GM23338 (cell line): Measurements from ENCODE around the gene HS3ST6. TPM values are rescaled to one million over a fixed set of nuclear protein-coding genes. Genes with fewer than 3 reads are reported as not detected.

Experiments used
- ATAC-seq: fragments of 200-7000 bp; cut with Tn5 transposase; 3 replicates; pipeline ENCODE4 v1.9.1; 2020
- DNase-seq: peaks from one replicate; pipeline ENCODE4 v3.0.0-alpha.2; 2015; ENCODE audit warnings: low spot score
- H2AFZ ChIP-seq: fragments of 200-600 bp; sonication (generic); 2 replicates; pipeline ENCODE4 v1.8.0; 2016; ENCODE audit warnings: antibody characterized with exemption, mild to moderate bottlenecking, moderate library complexity
- H3F3A ChIP-seq: fragments of 200-600 bp; sonication (generic); replicated peaks from 2 replicates; pipeline ENCODE4 v1.8.0; 2017; ENCODE audit warnings: antibody characterized with exemption, mixed run types, low read depth
- H3K27ac ChIP-seq: fragments of 200-600 bp; sonication (generic); 2 replicates; pipeline ENCODE4 v1.6.1; 2016; ENCODE audit warnings: low read depth
- H3K27me3 ChIP-seq: fragments of 200-600 bp; sonication (generic); 2 replicates; pipeline ENCODE4 v1.8.0; 2016; ENCODE audit warnings: mild to moderate bottlenecking, mixed run types, moderate library complexity; ENCODE audit not compliant: insufficient read depth
- H3K36me3 ChIP-seq: fragments of 200-600 bp; sonication (generic); 2 replicates; pipeline ENCODE4 v1.8.0; 2016; ENCODE audit warnings: mild to moderate bottlenecking; ENCODE audit not compliant: insufficient read depth
- H3K4me1 ChIP-seq: fragments of 200-600 bp; sonication (generic); 2 replicates; pipeline ENCODE4 v1.8.0; 2016; ENCODE audit warnings: mild to moderate bottlenecking, moderate library complexity; ENCODE audit not compliant: insufficient read depth
- H3K4me2 ChIP-seq: fragments of 200-600 bp; sonication (generic); 2 replicates; pipeline ENCODE4 v1.7.1; 2017; ENCODE audit warnings: mixed run types
- H3K4me3 ChIP-seq: fragments of 200-600 bp; sonication (generic); 2 replicates; pipeline ENCODE4 v1.6.1; 2016; ENCODE audit warnings: mixed run types
- H3K79me2 ChIP-seq: fragments of 200-600 bp; sonication (generic); replicated peaks from 2 replicates; pipeline ENCODE4 v1.8.0; 2017; ENCODE audit warnings: mild to moderate bottlenecking; ENCODE audit not compliant: insufficient read depth
- H3K9me2 ChIP-seq: fragments of 200-600 bp; sonication (generic); 2 replicates; pipeline ENCODE4 v1.8.0; 2017; ENCODE audit not compliant: insufficient read depth
- H4K20me1 ChIP-seq: fragments of 200-600 bp; sonication (generic); replicated peaks from 2 replicates; pipeline ENCODE4 v1.8.0; 2017; ENCODE audit warnings: mild to moderate bottlenecking; ENCODE audit not compliant: insufficient read depth
- H3K27ac Mint-ChIP-seq: 2 replicates; pipeline ENCODE4 v1.8.0; 2020; ENCODE audit warnings: inconsistent platforms, mild to moderate bottlenecking, moderate library complexity, mixed read lengths
- H3K27me3 Mint-ChIP-seq: 3 replicates; pipeline ENCODE4 v1.8.0; 2022; ENCODE audit warnings: low read depth, mild to moderate bottlenecking, moderate library complexity, mixed read lengths, inconsistent platforms; ENCODE audit not compliant: insufficient read depth, poor library complexity
- H3K36me3 Mint-ChIP-seq: 3 replicates; pipeline ENCODE4 v1.8.0; 2021; ENCODE audit warnings: low read depth, mild to moderate bottlenecking, inconsistent platforms, moderate library complexity, mixed read lengths
- H3K4me1 Mint-ChIP-seq: 3 replicates; pipeline ENCODE4 v1.8.0; 2020; ENCODE audit warnings: mild to moderate bottlenecking, inconsistent platforms, mixed read lengths
- H3K4me3 Mint-ChIP-seq: 3 replicates; pipeline ENCODE4 v1.8.0; 2021; ENCODE audit warnings: moderate library complexity, mild to moderate bottlenecking, inconsistent platforms, mixed read lengths
- H3K9me3 Mint-ChIP-seq: 3 replicates; pipeline ENCODE4 v1.8.0; 2020; ENCODE audit warnings: moderate library complexity, mild to moderate bottlenecking, inconsistent platforms, mixed read lengths
- CREB1 ChIP-seq: fragments of 250-450 bp; sonication (Bioruptor Pico); IDR thresholded peaks from 2 replicates; pipeline ENCODE4 v1.5.0; 2020; ENCODE audit warnings: low read depth, mild to moderate bottlenecking, moderate library complexity
- EZH2 ChIP-seq: fragments of 200-600 bp; sonication (generic); IDR thresholded peaks from one replicate; pipeline ENCODE4 v1.8.0; 2017; ENCODE audit warnings: antibody characterized with exemption, mild to moderate bottlenecking, low read depth; ENCODE audit not compliant: unreplicated experiment
- EZH2phosphoT487 ChIP-seq: fragments of 200-600 bp; sonication (generic); IDR thresholded peaks from one replicate; pipeline ENCODE4 v1.8.1; 2018; ENCODE audit warnings: antibody characterized with exemption; ENCODE audit not compliant: unreplicated experiment
- JUNB ChIP-seq: IDR thresholded peaks from one replicate; pipeline ENCODE4 v1.6.1; 2016; ENCODE audit warnings: antibody characterized with exemption; ENCODE audit not compliant: unreplicated experiment
- NANOG ChIP-seq: IDR thresholded peaks from 2 replicates; pipeline ENCODE4 v1.6.1; 2016; ENCODE audit warnings: antibody characterized with exemption, borderline replicate concordance
- POLR2AphosphoS5 ChIP-seq: IDR thresholded peaks from 2 replicates; pipeline ENCODE4 v1.6.1; 2016; ENCODE audit warnings: antibody characterized with exemption, low read depth
- STAT1 ChIP-seq: IDR thresholded peaks from one replicate; pipeline ENCODE4 v1.6.1; 2016; ENCODE audit warnings: antibody characterized with exemption; ENCODE audit not compliant: unreplicated experiment
- ZNF331 ChIP-seq: fragments of 250-450 bp; sonication (Bioruptor Pico); IDR thresholded peaks from 2 replicates; pipeline ENCODE4 v1.5.0; 2020; ENCODE audit warnings: low read depth, mild to moderate bottlenecking, moderate library complexity
- polyA plus RNA-seq: library from polyadenylated mRNA; unstranded; fragments of >200 nt; fragmentation: Nextera tagmentation; extraction: Ambion mirVana; gene quantifications from 2 replicates; pipeline ENCODE4 v1.2.1, GENCODE V29; 2016
- total RNA-seq: library from RNA; depleted of rRNA; stranded (reverse); fragments of >200 nt; shearing (Covaris generic); gene quantifications from 2 replicates; pipeline ENCODE4 v1.2.3, GENCODE V29; 2014
- TF ChIP-seq, protein P1 (sequence below): IDR thresholded peaks from one replicate; pipeline ENCODE4 v1.6.1; 2018; ENCODE audit warnings: antibody characterized with exemption; ENCODE audit not compliant: unreplicated experiment
- TF ChIP-seq, protein P2 (sequence below), 2 experiments: fragments of 200-600 bp in 1 of 2; sonication (generic) in 1 of 2; conservative IDR thresholded peaks; 2 replicates each; pipeline versions ENCODE4 v1.5.1 to v1.6.1; 2016 to 2017; ENCODE audit warnings: antibody characterized with exemption in 2 of 2, low read depth in 2 of 2, mild to moderate bottlenecking in 2 of 2, moderate library complexity in 1 of 2
- TF ChIP-seq, protein P3 (sequence below): IDR thresholded peaks from 2 replicates; pipeline ENCODE4 v1.6.1; 2016; ENCODE audit warnings: antibody characterized with exemption

Gene HS3ST6
- total and polyA plus RNA-seq, 2 experiments from 2014 or later: 0.21 TPM; not detected in 1

DNA sequence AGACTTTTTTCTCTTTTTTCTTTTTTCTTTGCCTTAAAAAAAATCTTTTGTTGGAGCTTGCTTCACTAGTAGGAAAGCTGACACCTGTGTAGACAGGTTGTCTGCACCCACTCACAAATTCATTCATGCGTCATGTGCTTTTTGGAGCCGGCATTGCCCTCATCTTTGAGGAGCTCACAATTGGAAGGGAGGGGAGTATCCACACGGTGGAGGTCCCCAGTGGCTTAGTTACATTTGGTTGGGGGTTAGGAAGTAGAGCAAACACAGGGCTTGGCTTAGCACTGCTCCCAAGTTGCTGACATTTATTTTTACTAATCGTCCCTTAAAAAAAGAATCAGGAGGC lies 27.5 kb downstream of the HS3ST6 start:
- Histone ChIP-seq H3F3A (no peaks in the 10 kb centered on the region), H3K4me3 (no peak overlapping the region), H3K36me3 (no peaks in the 10 kb centered on the region), H4K20me1 (no peaks in the 10 kb centered on the region), H3K4me2 (no peak overlapping the region), H2AFZ (no peak overlapping the region; the same call in 1 of the 2 replicates), H3K4me1 (peaks cover 4% of the 10 kb centered on the region; the same call in 1 of the 2 replicates), H3K79me2 (no peaks in the 10 kb centered on the region), H3K27ac (no peak overlapping the region), H3K27me3 (no peaks in the 10 kb centered on the region), H3K9me2 (no peaks in the 10 kb centered on the region)
- H3K27ac Mint-ChIP-seq: no peak overlapping the region
- H3K27me3 Mint-ChIP-seq: peaks cover 4% of the 10 kb centered on the region
- no peaks in the 10 kb centered on the region for H3K36me3 Mint-ChIP-seq
- peaks cover 4% of the 10 kb centered on the region; the same call in 2 of the 3 replicates for H3K4me1 Mint-ChIP-seq
- no peaks in the 10 kb centered on the region for H3K9me3 Mint-ChIP-seq
- H3K4me3 Mint-ChIP-seq: no peak overlapping the region
- ATAC-seq (no peak), DNase-seq (no peak)
- TF ChIP-seq NANOG (no peak), EZH2 (no peak), ZNF331 (CRISPR knock-in tag) (no peak)
- TF ChIP-seq, protein P1, sequence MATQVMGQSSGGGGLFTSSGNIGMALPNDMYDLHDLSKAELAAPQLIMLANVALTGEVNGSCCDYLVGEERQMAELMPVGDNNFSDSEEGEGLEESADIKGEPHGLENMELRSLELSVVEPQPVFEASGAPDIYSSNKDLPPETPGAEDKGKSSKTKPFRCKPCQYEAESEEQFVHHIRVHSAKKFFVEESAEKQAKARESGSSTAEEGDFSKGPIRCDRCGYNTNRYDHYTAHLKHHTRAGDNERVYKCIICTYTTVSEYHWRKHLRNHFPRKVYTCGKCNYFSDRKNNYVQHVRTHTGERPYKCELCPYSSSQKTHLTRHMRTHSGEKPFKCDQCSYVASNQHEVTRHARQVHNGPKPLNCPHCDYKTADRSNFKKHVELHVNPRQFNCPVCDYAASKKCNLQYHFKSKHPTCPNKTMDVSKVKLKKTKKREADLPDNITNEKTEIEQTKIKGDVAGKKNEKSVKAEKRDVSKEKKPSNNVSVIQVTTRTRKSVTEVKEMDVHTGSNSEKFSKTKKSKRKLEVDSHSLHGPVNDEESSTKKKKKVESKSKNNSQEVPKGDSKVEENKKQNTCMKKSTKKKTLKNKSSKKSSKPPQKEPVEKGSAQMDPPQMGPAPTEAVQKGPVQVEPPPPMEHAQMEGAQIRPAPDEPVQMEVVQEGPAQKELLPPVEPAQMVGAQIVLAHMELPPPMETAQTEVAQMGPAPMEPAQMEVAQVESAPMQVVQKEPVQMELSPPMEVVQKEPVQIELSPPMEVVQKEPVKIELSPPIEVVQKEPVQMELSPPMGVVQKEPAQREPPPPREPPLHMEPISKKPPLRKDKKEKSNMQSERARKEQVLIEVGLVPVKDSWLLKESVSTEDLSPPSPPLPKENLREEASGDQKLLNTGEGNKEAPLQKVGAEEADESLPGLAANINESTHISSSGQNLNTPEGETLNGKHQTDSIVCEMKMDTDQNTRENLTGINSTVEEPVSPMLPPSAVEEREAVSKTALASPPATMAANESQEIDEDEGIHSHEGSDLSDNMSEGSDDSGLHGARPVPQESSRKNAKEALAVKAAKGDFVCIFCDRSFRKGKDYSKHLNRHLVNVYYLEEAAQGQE: no peak
- TF ChIP-seq, protein P2, sequence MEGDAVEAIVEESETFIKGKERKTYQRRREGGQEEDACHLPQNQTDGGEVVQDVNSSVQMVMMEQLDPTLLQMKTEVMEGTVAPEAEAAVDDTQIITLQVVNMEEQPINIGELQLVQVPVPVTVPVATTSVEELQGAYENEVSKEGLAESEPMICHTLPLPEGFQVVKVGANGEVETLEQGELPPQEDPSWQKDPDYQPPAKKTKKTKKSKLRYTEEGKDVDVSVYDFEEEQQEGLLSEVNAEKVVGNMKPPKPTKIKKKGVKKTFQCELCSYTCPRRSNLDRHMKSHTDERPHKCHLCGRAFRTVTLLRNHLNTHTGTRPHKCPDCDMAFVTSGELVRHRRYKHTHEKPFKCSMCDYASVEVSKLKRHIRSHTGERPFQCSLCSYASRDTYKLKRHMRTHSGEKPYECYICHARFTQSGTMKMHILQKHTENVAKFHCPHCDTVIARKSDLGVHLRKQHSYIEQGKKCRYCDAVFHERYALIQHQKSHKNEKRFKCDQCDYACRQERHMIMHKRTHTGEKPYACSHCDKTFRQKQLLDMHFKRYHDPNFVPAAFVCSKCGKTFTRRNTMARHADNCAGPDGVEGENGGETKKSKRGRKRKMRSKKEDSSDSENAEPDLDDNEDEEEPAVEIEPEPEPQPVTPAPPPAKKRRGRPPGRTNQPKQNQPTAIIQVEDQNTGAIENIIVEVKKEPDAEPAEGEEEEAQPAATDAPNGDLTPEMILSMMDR (conservative IDR thresholded peaks at IDR 0.05; ENCODE audit: low read depth in 2 of 2): no peak
- TF ChIP-seq, protein P3, sequence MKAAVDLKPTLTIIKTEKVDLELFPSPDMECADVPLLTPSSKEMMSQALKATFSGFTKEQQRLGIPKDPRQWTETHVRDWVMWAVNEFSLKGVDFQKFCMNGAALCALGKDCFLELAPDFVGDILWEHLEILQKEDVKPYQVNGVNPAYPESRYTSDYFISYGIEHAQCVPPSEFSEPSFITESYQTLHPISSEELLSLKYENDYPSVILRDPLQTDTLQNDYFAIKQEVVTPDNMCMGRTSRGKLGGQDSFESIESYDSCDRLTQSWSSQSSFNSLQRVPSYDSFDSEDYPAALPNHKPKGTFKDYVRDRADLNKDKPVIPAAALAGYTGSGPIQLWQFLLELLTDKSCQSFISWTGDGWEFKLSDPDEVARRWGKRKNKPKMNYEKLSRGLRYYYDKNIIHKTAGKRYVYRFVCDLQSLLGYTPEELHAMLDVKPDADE: no peak

DNA sequence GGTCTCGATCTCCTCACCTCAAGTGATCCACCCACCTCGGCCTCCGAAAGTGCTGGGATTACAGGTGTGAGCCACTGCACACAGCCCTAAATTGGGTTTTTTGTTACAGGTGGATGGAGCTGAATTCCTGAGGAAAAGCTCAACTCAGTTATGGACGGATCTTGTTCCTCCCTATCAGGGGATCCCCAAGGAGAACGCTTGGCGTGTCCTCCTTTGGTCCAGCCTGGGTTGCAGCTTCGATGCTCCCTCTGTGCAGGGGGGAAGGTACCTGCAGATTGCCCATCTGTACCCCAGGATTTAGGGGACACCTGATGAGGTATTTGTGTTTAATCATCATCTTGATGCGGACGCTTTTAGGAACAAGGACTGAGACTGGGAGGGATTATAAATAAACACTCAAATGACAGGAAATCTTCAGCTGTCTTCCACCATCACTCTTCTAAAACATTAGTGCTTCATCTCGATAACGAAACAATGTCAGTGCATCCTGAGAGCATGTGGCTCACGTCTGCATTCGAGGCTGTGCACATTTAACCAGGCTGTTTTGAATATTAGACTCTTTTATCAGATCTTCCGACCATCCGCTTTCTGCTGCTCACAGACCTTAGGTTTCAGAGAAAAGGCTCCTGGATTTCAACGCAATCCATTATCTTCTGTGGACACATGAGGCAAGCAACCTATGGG lies 28.0 kb downstream of the HS3ST6 start:
- H3K79me2 ChIP-seq: no peaks in the 10 kb centered on the region
- no peak overlapping the region for H3K27ac Mint-ChIP-seq
- no peak overlapping the region for H3K4me3 Mint-ChIP-seq
- no peaks in the 10 kb centered on the region for H3F3A ChIP-seq
- H4K20me1 ChIP-seq: no peaks in the 10 kb centered on the region
- no peak overlapping the region for H3K4me3 ChIP-seq
- peaks cover 4% of the 10 kb centered on the region; the same call in 1 of the 2 replicates for H3K4me1 ChIP-seq
- no peak overlapping the region; the same call in 1 of the 2 replicates for H2AFZ ChIP-seq
- H3K9me3 Mint-ChIP-seq: no peaks in the 10 kb centered on the region
- DNase-seq (no peak), ATAC-seq (no peak)
- no peak overlapping the region for H3K27ac ChIP-seq
- no peaks in the 10 kb centered on the region for H3K9me2 ChIP-seq
- H3K27me3 Mint-ChIP-seq: peaks cover 4% of the 10 kb centered on the region
- no peaks in the 10 kb centered on the region for H3K27me3 ChIP-seq
- H3K4me1 Mint-ChIP-seq: peaks cover 4% of the 10 kb centered on the region; the same call in 2 of the 3 replicates
- no peaks in the 10 kb centered on the region for H3K36me3 ChIP-seq
- no peak overlapping the region for H3K4me2 ChIP-seq
- H3K36me3 Mint-ChIP-seq: no peaks in the 10 kb centered on the region
- TF ChIP-seq EZH2phosphoT487 (no peak), CREB1 (CRISPR knock-in tag) (no peak), JUNB (no peak), NANOG (no peak), STAT1 (no peak), EZH2 (no peak), POLR2AphosphoS5 (no peak)
- TF ChIP-seq, protein P3: no peak
- TF ChIP-seq, protein P2 (conservative IDR thresholded peaks at IDR 0.05; ENCODE audit: low read depth in 2 of 2): no peak
